NCI-H146 treated with DMSO at 0.1 percent for 48 hours (cell line): ENCODE data around the gene DOCK9.
"Not testable (repeated sequence)": the region's sequence is repeated elsewhere in the genome, so short reads cannot be mapped to it uniquely, and the experiment has no call there.

Experiments used
- DNase-seq: peaks from one replicate; lab custom pipeline; 2025; ENCODE audit not compliant: unreplicated experiment; lab: John Stamatoyannopoulos, UW

The DOCK9 gene

DNA sequence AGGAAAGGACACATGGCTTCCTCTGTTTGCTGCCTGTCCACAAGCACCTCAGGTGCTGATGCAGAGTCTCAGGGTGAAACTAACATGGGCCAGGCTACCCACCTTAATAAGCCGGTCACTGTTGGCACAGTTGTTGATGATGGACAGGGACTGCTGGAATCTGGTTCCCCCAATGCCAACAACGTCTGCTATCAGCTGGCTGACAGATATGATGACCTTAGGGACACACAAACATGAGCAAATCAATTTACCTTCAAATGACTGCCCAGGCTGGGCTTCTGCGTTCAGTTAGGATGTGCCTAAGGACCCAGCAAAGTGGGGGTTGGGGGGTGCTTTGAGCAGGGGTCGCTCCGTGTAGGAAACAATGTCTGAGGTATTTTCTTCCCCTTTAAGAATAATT, 148.3 kb downstream of the DOCK9 start:
- DNase-seq: no peak

DNA sequence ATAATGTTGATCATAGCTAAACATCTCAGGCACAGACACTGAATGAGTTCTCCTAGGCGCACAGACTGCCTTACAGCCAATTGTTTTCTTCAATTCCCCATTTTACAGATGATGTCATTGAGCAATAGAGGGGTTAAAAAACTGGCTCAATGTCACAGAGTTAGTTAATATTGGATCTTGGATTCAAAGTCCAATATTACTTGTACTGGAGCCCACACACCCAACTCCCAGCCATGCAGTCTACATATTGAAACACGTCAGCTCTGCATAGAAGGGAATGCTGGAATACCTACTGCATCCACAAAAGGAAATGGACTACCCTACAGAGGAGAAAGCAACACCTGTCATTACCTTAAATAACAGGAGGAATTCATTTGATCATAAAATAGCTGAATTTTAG, 149.2 kb downstream of the DOCK9 start:
- no peak for DNase-seq

DNA sequence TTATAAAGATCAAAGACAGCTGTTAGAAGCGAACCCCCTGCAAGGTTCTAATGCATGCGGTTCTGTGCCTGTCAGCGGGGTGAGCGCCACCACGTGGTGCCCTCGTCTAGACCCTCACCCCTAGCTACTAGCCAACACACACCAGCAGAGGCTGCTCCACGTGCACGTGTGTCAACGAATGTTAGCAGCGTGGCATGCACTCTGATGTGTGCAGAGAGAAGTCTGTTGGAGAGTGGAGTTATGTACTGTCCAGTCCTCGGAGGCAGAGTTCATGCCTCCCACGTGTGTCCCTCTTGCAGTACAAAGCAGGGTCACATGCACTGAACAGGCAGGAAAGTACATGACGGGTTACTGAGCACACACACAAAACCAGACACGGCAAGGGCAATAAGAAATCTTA, 150.4 kb downstream of the DOCK9 start:
- DNase-seq: no peak

DNA sequence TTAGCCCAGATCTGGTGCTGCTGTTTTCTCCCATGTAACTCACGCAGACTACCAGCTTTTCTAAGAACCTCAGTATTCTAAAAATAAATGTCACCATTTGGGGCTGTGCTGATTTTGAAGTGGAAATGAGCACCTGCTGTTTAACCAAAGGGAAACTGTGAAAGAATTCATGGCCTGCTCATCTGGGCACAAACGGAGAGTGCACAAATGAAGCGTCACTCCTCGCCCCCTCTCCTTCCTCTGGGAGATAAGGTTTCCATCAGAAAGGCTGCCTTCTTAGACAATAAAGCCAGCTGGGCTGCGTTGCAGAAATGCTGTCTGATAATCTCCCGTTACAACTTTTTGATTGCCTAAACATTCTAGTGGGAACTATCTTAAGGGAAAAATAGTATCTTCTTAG, 151.7 kb downstream of the DOCK9 start:
- no peak for DNase-seq

DNA sequence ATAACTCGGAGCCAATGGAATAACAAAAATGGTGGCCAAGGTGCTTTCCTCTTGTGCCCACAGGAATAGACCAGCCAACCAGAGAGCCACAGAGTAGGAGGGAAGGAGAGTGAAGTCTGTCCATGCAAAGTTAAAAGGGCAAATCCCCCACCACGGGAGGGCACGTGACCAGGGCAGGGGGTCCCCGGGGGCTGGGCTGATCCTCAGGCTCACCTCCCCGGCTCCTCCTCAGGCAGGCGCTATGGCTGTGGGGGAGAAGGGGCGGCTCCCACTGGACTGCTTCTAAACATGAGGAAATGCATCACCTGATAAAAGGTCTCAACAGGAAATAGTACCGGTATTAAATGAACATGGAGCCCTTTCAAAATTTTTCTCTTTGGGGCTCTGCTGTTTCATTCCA, 152.2 kb downstream of the DOCK9 start:
- DNase-seq: no peak

DNA sequence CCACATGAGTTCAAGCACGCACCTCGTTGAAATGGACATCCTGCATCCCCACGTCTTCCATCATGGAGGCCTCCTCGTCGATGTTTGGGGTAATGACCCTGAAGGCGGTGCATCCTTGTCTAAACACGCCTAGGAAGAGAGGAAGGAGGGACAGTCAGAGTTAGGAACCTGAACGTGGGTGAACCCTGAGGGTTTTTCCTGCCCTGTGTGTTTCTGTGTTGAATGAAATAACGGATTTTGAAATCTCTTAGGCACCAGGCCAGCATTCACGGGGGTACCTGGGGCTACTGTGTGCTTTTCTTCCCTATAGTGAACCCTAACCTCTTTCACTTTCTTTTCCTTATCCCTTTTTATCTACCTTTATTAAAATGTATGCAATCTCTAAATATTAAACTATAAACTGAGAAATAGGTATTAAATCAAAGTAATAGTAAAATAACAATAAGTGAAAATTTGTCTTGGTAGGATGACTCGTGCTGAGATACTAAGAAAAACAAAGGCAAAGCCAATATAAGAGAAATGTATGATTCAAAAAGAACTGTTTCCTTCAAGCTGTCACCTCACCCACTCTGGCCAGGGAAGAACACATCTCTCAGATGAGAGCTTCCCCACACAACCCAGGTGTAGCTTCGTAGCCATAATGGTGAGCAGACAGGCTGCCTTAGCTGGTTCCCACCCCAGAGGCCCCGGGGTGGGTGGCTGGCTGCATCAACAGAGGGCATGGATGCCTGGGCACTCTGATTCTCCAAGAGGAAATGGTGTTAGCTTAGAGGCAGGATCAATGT, 153.3 kb downstream of the DOCK9 start:
- no peak for DNase-seq

DNA sequence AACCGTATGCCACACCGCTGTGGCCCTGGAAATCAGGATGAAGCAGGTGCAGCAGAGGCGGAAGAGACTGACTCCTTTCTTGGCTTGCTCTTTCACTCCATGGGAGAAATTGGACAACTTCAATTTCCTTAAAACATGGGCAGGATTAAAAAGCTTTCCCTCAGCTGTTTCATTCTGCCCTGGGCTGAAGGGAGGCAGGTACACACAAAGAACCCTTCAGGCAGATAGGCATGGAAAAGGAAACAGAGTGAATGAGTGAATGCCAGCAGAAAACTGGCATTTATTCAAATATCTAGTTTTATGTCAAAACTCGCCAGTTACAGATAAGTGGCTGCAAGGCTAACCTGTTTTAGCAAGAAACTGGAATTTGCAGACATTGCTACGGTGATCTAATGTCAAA, 154.4 kb downstream of the DOCK9 start:
- DNase-seq: no peak

DNA sequence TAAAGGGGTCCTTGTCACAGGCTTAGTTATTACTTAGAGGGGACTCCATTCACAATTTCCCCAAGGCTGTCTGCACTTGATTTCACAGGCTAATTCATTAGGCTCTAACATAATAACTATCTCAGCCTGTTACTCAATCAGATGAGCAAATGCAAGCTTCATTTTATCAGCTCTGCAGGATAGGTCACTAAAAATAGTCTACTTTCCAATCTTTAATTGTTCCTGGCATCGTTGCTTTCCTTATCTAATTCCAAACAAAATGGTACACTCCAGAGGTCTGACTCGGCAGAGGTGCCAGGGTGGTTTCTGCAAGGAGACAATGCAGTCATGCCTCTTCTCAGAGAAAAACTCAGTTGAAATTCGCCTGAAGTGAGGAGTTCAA, 155.6 kb downstream of the DOCK9 start:
- DNase-seq: no peak

DNA sequence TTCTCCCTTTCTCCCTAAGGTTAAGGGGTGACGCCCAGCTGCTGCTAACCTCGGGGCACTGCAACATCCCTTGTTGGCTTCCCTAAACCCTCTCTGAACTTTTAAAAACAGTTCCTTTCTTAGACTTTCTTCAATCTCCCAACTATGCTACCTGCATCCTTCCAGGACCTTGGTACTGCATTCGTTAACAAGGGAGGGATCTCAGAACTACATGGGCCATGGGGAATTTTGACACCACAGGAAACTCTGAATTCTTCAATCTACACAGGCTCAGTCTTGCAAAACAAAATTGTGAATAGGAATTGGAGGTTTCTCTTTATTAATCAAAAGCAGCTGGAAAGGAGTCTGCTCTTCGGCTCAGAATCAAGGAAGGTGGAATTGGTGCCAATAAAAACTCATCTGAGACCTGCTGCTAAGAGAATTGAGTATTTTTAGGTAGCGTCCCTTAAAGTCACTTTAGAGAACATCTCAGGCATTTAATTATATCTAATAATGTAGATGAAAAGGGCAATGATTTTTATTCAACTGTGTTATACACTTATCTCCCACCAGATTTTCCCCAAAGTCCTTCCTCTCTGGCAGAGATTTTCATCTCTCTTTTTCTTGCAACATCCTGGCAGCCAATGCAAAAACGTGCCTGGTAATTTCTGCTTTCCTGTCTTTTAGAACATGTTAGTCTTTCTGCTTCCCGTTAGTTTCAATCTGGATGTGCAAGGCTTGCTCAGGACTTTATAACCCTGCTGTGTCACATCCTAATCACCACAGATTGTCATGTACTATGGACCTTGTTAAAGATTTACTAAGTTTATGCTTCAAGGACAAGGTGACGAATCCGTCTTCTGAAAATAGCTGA, 156.3 kb downstream of the DOCK9 start:
- DNase-seq: no peak

DNA sequence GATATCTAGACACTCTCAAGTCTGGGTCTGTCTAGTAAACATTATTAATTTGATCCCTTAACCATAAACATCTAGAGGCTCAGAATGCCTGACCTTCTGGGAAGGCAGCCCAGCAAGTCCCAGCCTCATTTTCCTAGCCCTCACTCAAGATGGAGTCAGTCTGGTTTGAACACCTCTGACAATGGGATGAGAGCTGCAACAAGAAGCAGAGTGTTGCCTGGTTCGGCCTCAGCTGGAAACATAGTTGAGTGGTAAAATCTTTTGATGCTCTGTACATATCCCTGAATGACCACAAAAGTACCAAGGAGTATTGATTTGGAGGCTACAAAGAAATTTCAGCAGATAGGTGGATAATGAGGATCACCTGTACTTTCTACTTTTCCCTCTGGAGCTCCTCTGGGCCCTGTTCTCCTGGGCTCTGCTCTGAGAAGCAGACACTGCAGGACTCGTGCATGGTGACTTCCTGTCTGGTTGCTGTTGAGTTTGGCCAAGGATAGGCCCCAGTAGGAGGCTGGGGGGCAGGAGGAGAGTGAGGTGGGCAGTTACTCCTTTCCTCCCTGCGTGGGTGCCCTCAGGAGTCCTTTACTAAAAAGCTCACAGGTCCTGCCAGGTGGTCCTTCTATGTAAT, 157.0 kb downstream of the DOCK9 start:
- no peak for DNase-seq

DNA sequence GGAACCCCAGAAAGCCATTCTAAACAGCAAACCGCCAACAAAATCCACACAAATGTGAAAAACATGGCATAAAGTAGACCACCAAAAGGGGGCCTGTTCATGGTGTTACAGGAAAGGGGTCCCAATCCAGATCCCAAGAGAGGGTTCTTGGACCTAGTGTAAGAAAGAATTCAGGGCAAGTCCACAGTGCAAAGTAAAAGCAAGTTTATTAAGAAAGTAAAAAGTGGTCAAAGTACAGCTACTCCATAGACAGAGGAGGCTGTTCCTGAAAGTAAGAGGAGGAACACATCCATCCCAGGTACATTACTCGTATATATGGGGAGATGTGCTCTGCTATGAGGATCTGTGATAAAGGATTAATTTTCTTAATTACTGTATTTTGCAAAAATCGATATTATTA, 157.6 kb downstream of the DOCK9 start:
- DNase-seq: no peak

DNA sequence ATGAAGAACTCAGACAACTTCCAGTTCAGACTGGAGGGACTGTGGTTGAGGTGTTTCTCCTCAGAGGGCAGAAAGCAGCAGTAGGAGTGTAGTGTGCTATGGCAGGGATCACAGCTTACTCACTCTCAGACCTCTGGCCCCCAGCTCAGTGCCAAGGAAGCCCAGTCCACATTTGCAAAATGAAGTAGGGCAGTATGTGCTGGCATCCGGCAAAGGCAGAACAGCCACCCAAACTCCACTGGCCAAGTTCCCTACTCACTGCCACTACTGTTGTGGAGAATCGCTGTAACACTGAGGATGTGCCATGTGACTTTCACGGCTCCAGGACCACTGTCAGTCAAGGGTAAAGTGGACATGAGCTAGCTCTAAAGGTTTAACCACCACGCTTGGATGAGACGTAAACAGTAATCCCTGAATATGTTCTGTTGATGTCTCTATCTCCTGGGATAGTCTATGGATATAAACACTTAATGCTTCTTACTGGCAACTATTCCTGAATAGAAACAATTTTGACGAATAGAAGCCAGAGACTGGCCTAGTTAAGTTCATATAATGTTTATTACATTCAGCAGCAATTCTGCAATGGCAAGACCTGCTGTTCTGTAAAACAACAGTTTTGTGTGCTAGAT, 158.4 kb downstream of the DOCK9 start:
- no peak for DNase-seq

DNA sequence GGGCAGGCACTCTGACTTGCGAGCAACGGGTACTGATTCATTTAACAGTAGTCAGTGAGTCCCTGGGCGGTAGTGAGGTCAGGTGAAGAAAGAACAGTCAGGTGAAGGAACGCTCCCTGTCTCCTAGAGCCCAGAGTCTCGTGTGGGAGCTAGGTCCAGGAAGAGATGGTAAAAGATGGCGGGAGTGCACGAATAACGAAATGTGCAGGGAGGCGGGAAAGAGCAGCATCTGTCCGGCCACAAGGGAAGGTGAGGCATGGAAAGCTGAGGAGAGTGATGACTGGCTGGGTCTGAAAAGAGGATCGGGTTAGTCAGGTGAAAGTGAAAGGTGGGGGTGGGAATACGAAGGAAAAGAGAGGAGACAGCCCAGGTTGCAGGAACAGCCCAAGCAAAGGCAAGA, 161.5 kb downstream of the DOCK9 start:
- no peak for DNase-seq

DNA sequence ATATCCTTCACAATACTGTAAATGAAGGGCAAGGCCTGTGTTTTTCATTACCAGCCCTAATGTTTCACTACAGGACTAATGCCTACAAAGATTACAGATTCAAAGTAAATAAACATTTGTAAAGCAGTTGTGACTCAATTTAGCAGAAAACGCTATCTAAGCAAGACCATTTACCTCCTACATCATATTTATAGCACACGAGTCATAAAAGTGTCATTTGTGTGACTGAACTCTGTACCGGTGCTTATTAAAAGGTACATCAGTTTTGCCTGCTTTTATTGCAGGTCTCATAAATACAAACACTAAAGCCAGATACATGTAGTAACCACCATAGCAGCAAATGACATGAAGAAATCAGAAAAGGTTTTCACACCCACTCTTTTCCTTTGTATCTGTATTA, 163.9 kb downstream of the DOCK9 start:
- no peak for DNase-seq

DNA sequence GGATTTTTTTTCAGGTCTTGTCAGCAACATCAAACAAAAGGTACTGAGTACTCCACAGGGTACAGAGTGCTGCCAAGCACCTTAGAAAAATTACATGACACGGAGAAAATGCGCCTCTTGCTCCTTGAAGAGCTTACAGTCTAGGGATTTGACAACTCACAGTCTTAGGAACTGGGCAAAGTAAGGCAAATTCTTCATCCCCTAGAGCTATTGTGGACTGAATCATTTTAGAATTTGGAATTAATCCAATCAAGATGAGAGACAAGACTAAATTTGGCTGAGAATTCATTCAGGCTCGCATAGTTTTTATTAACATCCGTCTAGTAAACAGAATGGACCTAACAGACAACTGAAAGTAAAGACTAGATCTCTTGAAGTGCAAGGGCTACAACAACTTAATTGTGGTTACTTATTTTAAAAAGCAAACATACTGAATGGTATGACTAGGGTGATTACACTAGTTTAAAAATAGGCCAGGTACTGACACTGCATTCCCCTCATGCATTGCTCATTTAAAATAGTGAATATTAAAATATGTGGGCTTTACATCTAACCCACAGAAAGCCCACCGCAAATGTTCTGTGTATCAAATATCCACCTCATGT, 165.6 kb downstream of the DOCK9 start:
- DNase-seq: not testable (repeated sequence)

DNA sequence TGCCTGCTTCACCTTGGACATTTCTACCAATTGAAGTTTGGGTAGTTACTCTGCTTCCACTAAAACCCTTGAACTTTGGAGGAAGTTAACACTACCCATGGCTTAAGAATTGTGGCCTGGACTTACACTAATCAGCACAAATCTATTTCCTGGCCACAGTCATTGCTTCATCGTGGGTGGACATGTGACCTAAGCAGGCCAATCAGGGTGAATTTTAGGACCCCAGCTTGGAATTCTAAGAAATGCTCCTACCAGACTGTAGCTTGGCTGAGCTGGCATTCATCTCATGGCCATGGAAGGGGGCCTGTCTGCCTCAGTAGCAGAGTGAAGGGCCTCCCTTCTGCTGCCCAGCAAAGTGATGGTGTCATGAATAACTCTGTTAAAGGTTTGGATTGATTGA, 167.1 kb downstream of the DOCK9 start:
- no peak for DNase-seq

DNA sequence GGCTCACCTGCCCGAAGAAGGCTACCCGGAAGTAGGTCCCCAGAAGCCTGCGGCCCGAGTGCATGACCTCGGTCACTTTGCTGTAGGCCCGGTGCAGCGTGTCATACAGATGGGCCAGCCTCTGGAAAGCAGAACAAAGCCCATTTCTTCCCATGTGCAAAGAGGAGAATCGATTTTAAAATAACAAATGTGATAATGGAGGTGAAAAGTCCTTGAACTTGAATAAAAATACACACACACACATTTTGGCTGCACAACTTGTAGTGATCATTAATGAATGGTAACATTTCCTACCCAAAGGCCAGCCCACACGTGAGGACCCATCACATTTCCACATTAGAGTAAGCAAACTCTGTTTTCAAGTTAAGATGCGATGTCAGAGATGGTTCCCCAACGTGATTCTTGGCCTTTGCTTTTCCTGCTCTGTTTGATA, 168.5 kb downstream of the DOCK9 start:
- DNase-seq: no peak

DNA sequence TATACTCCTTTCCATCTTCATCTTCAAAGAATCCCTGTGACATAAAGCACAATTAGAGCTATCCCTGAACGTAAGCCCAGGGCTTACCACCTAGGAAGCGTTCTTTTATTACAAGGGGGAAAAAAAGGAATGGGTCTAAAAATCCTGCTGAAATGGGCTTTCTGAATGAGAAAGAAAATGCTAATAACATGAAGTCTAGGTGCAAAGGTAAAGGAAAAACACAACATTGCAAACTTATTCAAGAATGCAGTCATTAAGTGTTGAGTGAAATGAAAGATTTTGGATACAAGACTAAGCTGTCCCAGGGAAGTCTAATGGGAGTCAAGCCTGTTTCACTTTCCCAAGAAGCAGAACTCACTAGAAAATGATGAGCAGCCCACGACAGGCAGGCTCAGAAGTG, 170.1 kb downstream of the DOCK9 start:
- DNase-seq: no peak

DNA sequence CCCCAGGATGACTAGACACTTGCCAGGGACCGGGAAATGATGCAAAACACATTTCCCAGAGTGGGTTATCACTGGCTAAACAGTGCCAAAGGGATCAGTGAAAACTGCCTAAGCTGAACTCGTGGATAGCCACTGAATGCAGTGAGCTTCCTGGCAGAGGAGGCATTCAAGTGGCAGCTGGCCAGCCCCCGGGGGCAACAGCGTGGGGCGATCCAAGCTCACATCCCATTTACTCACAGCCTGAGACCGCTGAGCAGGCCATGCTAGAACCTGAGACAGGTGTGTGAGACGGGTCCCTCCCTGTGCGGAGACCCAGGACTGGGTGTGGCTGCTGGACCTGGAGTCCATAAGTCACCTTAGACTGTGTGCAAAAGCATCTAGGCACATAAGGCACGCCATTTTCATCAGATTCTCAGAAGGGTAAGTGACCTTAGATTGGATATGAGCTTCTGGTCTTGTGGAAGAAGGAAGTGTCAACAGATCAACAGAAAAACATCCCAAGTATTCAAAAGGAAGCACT, 173.5 kb downstream of the DOCK9 start:
- no peak for DNase-seq

DNA sequence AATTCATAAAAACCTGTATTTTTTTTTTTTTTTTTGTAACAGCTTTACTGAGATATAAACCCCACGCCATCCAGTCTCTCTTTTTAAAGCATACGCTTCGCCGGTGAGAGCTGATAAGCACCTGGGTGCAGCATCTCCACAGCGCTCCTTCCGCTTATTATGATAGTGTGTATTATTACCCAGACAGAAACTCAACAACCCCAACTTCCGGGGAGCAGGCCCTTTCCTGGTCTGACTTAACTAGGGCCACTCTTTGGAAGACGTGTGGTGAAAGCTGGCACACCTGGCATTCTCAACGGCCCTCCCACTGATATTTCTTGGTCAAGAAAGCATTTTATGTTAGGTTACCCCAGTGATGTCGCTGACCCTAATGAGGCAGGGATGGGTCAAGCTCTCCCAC, 173.9 kb downstream of the DOCK9 start:
- DNase-seq: no peak

DNA sequence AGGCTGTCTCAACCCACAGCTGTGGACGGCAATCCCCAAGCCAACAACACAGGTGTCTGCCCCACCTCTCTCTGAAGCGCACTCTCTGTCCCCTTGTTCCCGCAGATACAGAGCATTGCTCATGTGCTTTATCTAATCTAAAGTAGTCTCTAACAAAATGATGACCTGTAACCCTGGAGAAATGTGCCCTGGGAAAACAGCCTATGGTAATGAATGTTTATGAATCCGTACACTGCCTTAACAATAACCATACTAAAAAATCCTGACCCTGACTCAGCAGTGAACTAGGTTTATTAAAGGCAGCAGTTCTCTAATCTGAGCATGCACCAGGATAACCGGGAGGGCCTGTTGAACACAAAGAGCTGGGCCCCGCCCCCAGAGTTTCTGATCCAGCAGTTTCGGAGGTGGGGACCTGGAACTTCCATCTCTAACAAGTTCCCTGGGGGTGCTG, 174.7 kb downstream of the DOCK9 start:
- DNase-seq: no peak
